HK-2 (cell line): Measurements from ENCODE around the gene POLDIP3.

Experiments
- DNase-seq: peaks from one replicate; pipeline ENCODE4 v3.0.0-alpha.2; 2018; ENCODE audit not compliant: unreplicated experiment

POLDIP3 gene

DNA sequence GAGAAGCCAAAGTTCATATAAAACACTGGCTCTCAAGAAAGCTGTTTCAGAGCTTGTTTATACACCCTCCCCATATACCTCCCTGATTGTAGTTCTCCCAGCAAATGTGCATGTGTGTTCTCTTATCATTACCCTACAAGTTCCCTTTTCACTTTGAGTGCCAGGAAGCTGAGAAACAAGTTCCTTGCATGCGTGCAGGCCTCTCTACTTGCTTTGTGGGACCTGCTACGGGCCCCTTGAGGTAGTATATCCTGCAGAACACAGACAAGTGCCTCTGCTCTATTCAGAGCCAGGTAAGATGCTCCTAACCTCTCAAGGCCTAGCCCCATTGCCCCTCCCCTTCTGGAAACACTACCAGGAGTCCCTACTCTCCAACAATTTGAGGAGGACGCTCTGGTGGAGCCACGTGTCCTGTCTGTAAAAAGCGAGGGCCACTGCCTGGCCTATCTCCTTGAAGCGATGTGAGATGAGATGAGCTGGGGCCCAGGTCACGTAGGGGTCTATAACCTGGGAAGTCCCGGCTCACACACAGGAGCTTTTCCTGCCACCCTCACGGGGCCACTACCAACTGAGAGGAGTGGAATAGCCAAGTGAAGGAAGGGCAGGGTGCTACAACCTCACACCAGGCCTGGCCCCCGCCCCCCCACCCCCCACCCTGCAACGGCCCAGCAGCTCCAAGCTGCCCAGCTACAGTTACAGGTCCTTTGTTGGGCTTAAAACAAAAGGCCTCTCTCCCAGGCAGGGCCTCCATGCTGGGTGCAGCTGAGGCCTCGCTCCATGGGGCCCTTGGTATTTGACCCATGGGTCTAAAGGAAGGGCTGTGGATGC, 28.3 kb upstream of the POLDIP3 start:
- no peak for DNase-seq

DNA sequence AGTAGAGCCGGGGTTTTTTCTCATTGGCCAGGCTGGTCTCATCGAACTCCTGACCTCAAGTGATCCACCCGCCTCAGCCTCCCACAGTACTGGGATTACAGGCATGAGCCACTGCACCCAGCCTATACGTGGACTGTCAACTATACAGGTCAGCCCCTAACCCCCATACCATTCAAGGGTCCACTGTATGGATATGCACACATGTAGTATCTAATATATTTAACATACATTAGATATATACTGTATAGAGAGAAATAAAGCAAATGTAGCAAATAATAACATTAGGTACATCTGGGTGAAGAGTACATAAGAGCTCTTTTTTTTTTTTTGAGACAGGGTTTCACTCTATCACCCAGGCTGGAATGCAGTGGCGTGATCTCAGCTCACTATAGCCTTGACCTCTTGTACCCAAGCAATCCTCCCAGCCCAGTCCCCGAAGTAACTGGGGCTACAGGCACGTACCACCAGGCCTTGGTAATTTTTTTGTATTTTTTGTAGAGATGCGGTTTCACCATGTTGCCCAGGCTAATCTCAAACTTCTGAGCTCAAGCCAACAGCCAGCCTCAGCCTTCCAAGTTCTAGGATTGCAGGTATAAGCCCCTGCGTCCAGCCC, 27.2 kb upstream of the POLDIP3 start:
- no peak for DNase-seq

DNA sequence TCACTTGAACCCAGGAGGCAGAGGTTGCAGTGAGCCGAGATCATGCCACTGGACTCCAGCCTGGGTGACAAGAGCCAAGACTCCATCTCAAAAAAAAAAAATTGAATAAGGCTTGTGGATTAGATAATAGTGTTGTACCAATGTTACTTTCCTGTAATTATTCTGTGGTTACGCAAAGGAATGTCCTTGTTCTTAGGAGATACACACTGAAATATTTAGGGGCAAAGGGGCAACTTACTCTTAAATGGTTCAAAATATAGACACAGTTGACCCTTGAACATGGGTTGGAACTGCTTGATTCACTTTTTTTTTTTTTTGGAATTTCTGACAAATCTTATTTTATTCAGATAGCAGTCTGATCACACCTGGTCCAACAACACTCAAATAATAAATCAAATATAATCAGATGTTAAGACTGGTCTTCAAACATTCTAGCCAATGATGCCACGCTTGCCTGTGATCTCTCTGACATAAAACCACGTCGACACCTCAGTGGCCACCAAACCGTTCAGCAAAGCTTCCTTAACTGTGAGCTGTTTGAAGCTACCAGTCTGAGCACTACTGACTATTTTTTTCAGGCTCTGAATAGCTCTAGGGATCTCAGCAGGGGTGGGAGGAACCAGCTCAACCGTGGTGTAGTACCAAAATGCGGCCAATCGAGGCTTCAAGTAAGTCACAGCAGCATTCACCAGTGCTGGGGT, 25.0 kb upstream of the POLDIP3 start:
- DNase-seq = no peak

DNA sequence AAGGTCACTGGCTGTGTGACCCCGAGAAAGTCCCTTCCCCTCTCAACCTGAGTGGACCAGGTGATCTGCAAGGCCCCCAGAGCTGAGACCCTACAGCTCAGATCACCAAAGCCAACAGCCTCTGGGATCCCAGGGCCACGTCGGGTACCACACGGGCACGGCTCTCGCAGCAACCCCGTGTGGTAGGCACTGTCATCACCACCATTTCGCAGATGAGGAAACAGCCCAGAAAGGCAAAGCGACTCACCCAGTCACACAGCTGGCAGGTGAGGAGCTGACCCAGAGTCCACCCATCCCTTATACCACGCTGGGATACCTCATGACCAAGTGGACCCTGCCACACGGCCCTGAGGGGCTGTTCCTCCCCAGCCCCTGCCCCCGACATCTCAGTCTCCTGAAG, 22.9 kb upstream of the POLDIP3 start:
- no peak for DNase-seq

DNA sequence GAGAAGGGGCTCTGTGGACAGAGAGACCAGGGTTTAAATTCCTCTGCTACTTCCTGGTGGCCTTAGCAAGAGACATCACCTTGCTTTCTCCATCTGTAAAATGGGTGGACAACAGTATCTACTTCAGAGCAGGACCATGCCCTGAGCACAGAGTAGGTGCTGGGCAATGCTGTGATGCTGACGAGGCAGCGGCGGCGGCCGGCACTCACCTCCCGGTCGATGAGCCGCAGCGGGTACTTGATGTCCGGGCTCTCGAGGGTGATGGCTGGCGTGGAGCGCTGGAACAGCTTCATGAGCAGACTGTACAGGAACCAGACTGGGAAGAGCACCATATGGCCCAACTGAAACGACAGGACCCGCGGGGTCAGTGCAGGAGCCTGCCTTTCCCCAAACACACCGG, 21.8 kb upstream of the POLDIP3 start:
- DNase-seq = no peak

DNA sequence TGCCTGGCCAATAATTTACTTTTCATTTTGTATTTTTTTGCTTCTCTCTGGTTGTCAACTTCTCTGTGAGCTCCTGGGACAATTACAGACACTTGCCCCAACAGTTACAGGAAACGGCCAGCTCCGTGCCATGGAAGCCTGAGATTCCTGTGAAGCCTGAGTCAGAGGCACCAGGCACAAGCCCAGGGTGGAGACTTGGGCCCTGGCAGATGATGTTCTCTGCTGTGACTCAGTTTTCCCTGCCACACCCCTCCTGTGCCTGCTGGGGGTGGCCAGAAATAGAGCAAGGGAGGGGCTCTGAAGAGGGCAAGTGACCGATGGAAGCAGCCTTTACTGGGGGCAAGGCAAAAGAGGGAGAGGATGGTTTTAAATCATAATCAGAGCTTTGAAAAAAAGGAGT, 20.8 kb upstream of the POLDIP3 start:
- peak; percentile 88 for DNase-seq

DNA sequence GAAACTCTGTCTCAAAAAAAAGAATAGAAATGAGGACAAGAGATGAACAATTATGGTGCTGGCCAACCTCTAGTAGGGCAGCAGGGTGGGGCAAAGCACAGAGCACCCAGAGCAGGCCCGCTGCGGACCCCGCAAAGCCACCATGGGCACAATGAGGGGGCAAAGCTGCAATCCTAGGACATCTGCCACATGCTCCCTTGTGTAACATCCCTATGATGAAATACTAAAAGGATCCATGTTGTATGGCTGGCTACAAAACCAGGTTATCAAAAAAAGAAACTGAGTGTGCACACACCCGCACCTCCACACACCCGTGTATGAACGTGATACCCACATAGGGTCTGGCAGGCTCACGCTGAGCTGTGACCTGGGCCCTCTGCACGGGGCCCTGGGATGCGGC, 18.3 kb upstream of the POLDIP3 start:
- no peak for DNase-seq

DNA sequence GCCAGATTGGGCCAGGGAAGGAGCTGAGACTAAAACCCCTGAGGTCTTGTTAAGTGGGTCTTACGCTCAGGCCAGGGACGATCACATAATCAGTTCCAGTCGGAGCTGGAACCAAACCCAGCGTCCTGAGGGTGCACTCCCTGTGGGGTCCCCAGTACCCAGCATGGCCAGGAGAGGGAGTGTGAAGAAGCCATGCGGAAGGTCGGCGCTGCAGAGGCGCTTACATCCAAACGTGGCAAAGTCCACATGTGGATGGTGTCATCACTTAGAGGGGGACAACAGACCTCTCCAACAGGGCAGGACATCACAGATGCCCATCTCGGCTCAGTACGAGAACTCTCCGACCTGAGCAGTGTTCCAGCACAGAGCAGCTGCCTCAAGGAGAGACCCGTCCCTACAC, 17.4 kb upstream of the POLDIP3 start:
- DNase-seq = no peak

DNA sequence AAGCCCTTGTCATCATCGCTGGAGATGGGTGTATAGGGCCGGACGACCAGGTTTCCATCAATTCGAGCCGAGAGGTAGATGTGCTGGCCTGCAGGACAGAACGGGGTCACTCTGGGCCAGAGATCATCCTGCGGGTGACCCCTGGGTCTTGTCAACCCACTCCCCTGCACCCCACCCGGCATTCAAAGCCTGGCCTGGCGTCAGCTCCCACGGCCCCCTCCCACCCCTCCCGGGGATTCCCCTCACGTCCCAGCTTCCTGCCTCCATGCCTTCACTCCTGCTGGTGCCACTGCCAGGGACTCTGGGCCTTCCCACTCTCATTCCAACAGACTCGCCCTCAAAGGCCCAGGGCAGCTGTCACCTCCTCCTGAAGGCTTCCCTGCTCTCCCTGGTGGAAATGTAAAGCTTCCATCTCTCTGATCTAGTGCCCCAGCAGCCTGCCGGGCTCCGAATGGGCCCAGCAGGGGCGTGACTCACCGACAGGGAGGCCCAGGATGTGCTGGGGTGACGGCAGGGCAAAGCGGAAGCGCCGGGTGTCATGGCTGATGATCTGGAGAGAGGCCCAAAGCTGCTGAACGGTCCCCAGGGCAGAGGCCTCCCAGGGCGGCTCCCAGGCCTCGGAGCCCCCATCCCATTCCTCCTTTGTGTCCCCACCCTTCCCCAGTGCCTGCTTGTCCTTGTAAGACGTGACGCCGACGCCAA, 16.4 kb upstream of the POLDIP3 start:
- DNase-seq = peak; percentile 79

DNA sequence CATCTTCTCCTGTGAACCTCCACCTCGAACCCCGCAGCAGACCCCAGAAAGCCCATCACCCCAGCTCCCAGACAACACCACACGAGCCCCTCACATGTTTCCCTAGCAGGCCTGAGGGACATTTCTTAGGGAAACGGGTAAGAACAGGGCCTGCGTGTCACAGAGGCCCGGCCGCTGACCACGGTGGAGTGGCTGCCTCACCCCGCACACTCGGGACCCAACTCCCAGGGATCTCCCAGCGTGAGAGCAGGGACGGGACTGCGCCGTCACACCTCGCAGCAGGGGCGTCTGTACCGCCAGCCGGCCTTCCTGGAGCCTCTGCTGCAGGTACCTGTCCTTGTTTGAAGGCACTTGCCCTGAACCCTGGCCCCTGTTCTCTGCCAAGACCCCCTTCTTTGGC, 15.5 kb upstream of the POLDIP3 start:
- no peak for DNase-seq

DNA sequence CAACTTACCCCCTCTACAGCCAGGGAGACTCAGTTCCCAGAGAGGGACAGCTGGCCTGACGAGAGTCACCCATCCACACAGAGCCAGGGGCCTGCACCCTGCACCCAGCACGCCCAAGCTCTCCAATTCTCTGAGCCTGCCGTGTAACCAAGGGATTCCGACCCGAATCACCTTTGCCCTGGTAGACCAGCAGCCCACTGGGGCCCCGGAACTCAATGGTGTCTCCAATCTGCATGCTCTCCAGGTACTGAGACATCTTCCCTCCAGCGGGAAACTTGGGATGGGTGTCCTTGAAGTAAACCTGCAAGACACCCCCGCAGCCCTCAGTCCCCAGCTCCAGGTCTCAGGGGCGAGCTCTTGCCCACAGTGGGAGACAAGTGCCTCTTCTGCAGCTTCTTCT, 13.3 kb upstream of the POLDIP3 start:
- DNase-seq = no peak

DNA sequence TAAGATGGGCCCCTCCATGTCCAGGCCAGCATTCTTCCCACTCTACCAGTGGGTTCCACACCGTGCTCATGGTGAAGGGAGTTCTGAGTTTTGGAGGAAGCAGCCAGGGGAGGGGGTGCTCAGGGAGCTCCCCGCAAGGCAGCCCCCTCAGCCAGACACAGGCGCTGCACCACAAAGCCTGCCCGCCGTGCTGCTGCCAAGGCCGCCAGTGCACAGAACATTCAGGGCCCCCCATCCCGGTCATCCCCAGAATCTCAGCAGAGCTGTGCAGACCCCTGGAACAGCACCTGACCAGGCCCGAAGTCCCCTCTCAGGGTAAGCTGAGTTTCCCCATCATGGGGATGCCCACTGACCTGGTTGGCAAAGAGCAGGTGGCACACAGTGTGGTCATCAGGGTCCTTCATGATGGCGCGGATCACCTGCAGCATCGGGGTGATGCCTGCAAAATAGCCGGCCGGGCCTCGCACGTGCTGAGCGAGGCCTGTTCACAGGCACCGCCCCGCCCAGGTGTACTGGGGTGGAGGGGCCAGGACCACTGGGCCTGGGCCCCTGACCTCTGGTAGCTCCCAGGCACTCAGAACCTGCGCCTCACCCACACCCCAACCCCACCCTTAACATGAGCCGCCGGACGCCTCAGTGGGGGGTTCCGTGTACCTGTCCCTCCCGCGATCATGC, 12.4 kb upstream of the POLDIP3 start:
- DNase-seq = no peak

DNA sequence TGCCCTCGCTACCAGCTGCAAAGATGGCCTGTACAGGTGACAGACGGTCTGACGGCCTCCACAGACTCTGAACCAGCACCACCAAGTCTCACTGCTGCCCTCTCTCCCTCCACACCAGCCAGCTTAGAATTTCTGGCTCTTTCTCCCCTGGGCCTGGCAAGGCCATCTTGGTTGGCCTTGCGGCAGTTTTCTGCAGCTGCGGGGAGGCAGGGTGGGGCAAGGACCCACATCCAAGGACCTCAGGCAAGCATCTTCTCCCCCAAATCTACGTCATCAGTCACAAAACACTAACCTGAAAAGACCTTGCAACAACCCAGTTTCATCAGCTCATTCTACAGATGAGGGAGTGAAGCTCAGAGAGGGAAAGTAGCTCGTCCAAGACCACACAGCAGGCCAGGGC, 11.7 kb upstream of the POLDIP3 start:
- DNase-seq = no peak

DNA sequence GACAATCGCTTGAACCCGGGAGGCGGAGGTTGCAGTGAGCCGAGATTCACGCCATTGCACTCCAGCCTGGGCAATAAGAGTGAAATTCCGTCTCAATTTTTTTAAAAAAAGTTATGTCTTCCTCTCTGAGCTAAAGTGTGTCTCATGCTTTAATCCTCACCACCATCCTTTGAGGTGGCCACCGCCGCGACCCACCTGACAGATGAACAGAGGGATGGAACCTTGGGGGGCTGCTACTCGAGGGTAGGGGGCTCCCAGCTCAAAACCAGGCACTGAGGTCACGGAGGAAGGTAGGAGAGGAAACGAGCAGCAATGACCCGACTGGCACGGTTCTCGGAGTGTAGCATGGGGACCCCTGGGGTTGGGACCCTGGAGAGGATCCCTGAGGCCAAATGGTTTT, 10.7 kb upstream of the POLDIP3 start:
- no peak for DNase-seq

DNA sequence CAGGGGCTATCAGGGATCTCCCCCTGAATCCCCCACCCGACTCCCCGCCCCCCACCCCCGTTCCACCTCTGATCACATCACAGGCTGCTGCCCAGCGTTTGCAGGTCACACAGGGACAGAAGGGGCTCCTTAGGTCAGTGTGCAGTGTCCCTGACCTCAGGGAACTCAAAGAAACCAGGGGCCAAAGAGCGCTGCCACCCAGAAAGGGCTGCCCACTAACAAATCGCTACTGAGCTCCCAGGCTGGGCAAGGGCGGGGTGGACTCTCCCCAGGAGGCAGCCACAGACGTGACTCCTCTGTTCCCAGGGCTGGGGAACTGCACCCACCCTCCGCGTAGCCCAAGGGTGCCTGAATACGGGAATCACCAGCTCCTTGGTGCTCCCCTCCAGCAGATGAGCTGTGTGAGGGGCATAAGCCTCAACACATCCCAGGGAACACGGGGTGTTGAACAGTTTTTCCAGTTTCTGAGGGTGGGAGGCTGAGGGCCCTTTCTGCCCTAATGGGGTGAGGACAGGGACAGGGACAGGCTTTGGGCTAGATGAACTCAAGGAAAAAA, 9.9 kb upstream of the POLDIP3 start:
- no peak for DNase-seq

DNA sequence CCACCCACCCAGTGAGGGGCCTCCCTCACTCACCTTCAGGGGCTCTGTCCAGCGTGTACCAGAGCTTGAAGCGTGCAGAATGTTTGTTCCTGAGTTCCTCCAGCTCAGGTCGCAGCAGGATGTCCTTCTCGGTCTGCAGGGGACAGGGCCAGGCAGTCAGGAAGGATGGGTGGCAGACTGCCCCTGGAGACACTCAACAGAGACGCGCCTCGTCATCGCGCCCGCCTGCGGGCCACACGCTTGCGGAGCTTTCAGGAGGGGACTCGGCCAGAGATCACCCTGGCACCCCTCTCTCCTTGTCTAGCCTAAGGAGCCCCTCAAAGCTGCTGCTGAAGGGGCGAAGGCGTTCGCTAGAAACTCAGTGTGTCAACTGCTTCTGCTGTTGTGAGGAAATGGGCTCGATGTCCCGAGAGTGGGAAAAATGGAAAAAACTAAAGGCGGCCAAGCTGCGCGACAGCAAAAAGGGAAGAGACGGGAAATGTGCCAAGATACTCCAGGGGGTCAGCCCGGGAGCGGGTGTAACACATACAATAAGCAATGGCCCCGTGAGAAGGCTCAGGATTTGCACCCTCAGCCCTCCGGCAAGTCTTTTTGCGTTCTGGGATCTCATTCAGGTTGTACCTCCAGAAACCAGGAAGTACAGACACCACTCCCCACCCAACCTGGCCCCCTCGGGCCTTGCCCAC, 9.2 kb upstream of the POLDIP3 start:
- no peak for DNase-seq

DNA sequence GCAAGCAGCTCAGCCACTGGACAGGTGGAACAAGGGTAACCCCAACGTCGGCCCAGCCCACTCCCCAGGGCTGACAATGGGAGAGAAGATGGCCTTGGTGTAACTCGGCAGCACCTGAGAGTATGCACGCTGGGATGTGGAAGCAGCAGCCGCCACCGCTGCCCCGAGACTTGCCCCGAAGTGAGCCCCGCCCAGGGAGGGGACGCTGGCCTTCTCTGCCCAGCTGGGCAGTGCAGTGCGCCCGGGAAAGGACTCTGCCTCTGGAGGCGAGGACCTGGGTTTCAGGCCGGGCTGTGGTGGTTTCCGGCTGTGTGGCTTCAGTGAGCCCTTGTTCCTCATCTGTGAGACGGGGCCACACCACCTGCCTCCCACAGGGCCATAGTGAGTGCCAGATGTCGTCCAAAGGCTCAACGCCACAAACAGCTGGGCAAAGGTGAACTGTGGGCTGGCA, 8.6 kb upstream of the POLDIP3 start:
- no peak for DNase-seq

DNA sequence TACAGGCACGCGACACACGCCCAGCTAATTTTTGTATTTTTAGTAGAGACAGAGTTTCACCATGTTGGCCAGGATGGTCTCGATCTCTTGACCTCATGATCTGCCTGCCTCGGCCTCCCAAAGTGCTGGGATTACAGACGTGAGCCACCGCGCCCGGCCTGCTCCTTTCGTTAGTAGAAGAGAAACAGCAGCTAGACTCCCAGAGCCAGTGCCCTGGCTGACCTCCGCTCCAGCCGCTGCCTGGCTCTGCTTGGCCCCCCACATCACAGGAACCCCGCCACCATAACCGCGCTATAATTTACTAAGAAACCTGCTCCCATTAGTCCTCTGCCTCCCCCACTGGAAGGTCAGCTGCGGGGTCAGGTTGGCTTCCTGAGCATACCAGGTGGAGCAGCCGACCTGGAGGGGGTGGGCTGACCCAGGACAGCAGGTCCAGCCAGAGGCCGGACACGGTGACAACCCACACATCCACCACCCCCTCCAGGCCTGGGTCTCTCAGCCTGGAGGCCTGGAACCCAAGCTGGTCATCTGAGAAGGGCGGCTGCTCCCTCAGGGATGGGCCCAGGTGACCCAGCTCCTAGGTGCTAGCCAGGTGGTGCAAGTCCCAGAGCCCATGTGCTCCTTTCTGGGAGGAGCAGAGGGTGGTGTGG, 7.5 kb upstream of the POLDIP3 start:
- no peak for DNase-seq

DNA sequence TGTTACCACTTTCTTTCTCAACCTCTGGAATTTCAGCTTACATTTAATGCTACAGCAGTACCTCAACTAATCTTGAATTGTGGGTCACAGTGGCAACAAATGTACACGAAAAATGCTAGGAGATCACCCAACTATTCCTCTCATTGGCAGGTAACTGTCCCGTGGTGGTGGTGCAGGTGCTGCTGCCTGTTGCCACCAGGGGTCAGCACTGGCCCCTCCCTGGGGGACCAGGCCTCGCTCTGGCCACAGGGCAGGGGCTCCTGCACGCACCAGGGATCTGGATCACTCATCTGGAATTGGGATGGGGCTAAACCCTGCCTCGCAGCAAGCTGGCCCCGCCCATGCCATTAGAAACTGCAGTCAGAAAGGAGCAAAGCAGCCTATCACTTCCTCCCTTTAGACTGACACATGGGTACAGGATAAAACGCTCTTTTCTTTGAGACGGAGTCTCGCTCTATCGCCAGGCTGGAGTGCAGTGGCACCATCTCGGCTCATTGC, 6.9 kb upstream of the POLDIP3 start:
- DNase-seq = peak; percentile 82

DNA sequence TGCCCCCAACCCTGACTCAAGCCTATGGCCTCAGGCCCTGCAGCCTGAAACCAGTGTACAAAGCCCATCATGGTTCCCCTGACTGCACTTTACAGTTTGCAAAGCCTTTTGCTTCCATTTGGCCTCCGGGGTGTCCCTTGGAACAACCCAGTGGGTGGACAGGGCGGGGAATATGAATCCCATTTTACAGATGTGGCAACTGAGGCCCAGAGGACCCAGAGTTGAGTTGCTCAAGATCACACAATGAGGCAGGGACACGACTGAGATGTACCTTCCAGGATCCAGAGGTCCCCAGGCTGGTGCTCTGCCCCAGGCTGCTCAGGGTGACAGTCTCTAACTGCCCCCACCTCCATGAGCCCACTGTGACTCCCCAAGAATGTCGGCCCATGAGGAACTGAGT, 5.4 kb upstream of the POLDIP3 start:
- DNase-seq = no peak
